ENCODE measurements around the gene KIRREL3. TPM values are rescaled to one million over a fixed set of nuclear protein-coding genes. Genes with fewer than 3 reads are reported as not detected.

KIRREL3 gene
- total and polyA plus RNA-seq, 4 donors = 0.02 to 0.71 (median 0.15) TPM; not detected in 1

GRCh38 chr11:126841999-126842398, 158.6 kb downstream of the KIRREL3 start:
- no peak overlapping the region for H3K9ac ChIP-seq (ENCODE audit: insufficient read depth in 1 of 2, low read length in 2 of 2)
- ATAC-seq (ENCODE audit: insufficient read depth, low FRiP score) = no peak
- no peak overlapping the region for H3K4me3 ChIP-seq
- H3K4me1 ChIP-seq (ENCODE audit: control insufficient read depth in 5 of 5, insufficient read depth in 5 of 5, low read length in 5 of 5) = no peaks in the 10 kb centered on the region
- peaks cover 0 to 2% (median 0%) of the 10 kb centered on the region in 3 donors for H3K27me3 ChIP-seq (ENCODE audit: control insufficient read depth in 3 of 3, insufficient read depth in 3 of 3, low read length in 2 of 3)
- DNase-seq = no peak
- H3K27ac ChIP-seq (ENCODE audit: low read depth in 1 of 2, low read length in 1 of 2) = no peak overlapping the region
- TF ChIP-seq CTCF (IDR thresholded peaks at IDR 0.05; ENCODE audit: control extremely low read depth, extremely low read depth) = no peak
- WGBS, 2 donors = 87 to 88% methylated on average over 6 of the region's 6 CpGs
- H3K9me3 ChIP-seq (ENCODE audit: control insufficient read depth in 4 of 4, insufficient read depth in 3 of 4, low read length in 3 of 4) = no peaks in the 10 kb centered on the region
- no peaks in the 10 kb centered on the region for H3K36me3 ChIP-seq (ENCODE audit: control insufficient read depth in 4 of 4, insufficient read depth in 4 of 4, low read length in 4 of 4)

- Histone ChIP-seq H3K36me3 (ENCODE audit: control insufficient read depth in 4 of 4, insufficient read depth in 4 of 4, low read length in 4 of 4) (no peaks in the 10 kb centered on the region), H3K27me3 (ENCODE audit: control insufficient read depth in 3 of 3, insufficient read depth in 3 of 3, low read length in 2 of 3) (peaks cover 0 to 2% (median 0%) of the 10 kb centered on the region in 3 donors), H3K4me1 (ENCODE audit: control insufficient read depth in 5 of 5, insufficient read depth in 5 of 5, low read length in 5 of 5) (no peaks in the 10 kb centered on the region), H3K4me3 (no peak overlapping the region), H3K27ac (ENCODE audit: low read depth in 1 of 2, low read length in 1 of 2) (no peak overlapping the region), H3K9ac (ENCODE audit: insufficient read depth in 1 of 2, low read length in 2 of 2) (no peak overlapping the region), H3K9me3 (ENCODE audit: control insufficient read depth in 4 of 4, insufficient read depth in 3 of 4, low read length in 3 of 4) (no peaks in the 10 kb centered on the region)
- TF ChIP-seq CTCF (IDR thresholded peaks at IDR 0.05; ENCODE audit: control extremely low read depth, extremely low read depth) = no peak
- DNase-seq (no peak), ATAC-seq (ENCODE audit: insufficient read depth, low FRiP score) (no peak)
- 94 to 99% methylated on average over 3 of the region's 3 CpGs for WGBS, 2 donors
These were observed 159.6 kb downstream of the KIRREL3 start for GRCh38 chr11:126840975-126841374.

- H3K4me3 ChIP-seq = no peak overlapping the region
- WGBS, 2 donors = 88 to 90% methylated on average over 7 of the region's 7 CpGs
- H3K27ac ChIP-seq (ENCODE audit: low read depth in 1 of 2, low read length in 1 of 2) = no peak overlapping the region
- TF ChIP-seq CTCF (IDR thresholded peaks at IDR 0.05; ENCODE audit: control extremely low read depth, extremely low read depth) = no peak
- H3K9me3 ChIP-seq (ENCODE audit: control insufficient read depth in 4 of 4, insufficient read depth in 3 of 4, low read length in 3 of 4) = no peaks in the 10 kb centered on the region
- DNase-seq (no peak), ATAC-seq (ENCODE audit: insufficient read depth, low FRiP score) (no peak)
- no peaks in the 10 kb centered on the region for H3K36me3 ChIP-seq (ENCODE audit: control insufficient read depth in 4 of 4, insufficient read depth in 4 of 4, low read length in 4 of 4)
- H3K27me3 ChIP-seq (ENCODE audit: control insufficient read depth in 3 of 3, insufficient read depth in 3 of 3, low read length in 2 of 3) = peaks cover 0 to 2% (median 0%) of the 10 kb centered on the region in 3 donors
- no peaks in the 10 kb centered on the region for H3K4me1 ChIP-seq (ENCODE audit: control insufficient read depth in 5 of 5, insufficient read depth in 5 of 5, low read length in 5 of 5)
- no peak overlapping the region for H3K9ac ChIP-seq (ENCODE audit: insufficient read depth in 1 of 2, low read length in 2 of 2)
These were observed 160.2 kb downstream of the KIRREL3 start for GRCh38 chr11:126840201-126840886.
